GM12801 (cell line): ENCODE data around the gene PDXK.

Source experiments
- TF ChIP-seq, protein P1 (sequence below): IDR thresholded peaks from one replicate; pipeline ENCODE4 v1.5.1; 2011; ENCODE audit warnings: control low read depth; ENCODE audit not compliant: insufficient read length; ENCODE audit errors: extremely low read depth

Gene PDXK

DNA sequence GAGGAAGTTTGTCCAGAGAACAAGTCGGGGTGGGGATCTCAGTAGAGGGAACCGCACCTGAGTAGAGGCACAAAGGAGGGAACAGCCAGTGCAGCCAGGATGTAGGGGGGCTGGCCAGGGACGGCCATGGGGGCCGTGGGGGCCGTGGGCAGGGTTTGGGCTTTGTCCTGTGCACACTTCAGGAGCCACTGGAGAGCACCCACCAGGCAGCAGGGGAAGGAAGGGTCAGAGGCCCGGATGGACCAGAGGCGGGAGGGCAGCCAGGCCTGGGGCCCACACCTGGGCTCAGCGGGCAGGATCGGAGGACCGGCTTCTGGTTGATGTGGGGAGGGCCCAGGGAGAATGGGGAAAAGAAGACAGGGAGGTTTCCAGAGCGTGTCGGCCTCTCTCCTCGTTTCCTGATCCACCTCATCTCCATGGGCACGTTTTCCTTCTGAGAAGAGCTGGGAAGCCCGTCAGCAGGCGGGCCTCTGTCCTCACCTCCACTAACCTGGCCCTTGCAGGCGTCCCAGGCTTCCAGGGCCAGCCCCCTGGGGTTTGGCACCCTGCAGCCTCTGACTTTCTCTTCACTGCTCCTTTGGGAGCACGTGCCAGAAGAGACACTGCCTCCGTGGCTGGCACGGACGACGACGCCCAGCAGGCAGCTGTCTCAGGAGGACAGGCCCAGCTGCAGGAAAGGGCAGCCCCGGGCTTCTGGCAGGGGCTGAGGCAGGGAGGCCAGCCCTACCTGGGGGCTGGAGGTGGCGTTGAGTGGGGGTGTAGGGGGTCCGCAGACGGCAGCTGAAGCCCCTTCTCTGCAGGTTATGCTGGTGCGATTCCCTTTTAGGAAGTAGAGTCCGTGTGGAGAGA is 16.8 kb upstream of the PDXK start:
- TF ChIP-seq, protein P1, sequence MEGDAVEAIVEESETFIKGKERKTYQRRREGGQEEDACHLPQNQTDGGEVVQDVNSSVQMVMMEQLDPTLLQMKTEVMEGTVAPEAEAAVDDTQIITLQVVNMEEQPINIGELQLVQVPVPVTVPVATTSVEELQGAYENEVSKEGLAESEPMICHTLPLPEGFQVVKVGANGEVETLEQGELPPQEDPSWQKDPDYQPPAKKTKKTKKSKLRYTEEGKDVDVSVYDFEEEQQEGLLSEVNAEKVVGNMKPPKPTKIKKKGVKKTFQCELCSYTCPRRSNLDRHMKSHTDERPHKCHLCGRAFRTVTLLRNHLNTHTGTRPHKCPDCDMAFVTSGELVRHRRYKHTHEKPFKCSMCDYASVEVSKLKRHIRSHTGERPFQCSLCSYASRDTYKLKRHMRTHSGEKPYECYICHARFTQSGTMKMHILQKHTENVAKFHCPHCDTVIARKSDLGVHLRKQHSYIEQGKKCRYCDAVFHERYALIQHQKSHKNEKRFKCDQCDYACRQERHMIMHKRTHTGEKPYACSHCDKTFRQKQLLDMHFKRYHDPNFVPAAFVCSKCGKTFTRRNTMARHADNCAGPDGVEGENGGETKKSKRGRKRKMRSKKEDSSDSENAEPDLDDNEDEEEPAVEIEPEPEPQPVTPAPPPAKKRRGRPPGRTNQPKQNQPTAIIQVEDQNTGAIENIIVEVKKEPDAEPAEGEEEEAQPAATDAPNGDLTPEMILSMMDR = no peak

GRCh38 chr21:43702785-43703034 is 16.2 kb upstream of the PDXK start:
- TF ChIP-seq, protein P1 = no peak

GRCh38 chr21:43703035-43703880 is 15.7 kb upstream of the PDXK start:
- TF ChIP-seq, protein P1 = no peak

DNA sequence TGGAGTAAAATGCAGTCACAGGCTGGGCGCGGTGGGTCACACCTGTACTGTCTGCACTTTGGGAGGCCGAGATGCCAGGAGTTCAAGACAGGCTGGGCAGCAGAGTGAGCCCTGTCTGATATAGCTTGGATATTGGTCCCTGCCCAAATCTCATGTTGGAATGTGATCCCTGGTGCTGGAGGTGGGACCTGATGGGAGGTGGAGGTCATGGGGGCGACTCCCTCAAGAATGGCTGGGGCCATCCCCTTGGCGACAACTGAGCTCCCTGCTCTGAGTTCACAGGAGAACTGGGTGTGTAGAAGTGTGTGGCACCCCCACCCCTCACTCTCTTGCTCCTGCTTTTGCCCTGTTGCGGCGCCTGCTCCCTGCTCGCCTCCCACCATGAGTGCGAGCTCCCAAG is 11.5 kb upstream of the PDXK start:
- TF ChIP-seq, protein P1 = no peak

DNA sequence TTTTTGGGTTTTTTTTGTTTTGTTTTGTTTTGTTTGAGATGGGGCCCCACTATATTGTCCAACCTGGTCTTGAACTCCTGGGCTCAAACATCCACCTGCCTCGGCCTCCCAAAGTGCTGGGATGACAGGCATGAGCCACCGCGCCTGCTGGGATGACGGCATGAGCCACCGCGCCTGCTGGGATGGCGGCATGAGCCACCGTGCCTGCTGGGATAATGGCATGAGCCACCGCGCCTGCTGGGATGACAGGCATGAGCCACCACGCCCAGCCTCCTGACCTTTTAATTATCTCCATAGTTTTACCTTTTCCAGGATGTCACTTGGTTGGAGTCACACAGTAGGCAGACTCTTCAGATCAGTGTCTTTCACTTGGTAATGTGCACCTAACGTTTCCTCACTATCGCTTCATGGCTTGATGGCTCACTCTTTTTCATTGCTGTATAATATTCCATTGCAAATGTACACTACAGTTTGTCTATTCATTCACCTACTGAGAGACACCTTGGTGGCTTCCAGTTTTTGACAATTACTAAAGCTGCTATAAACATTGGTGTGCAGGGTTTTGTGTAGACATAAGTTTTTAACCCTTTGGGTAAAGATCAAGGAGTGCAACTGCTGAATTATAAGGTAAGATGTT is 10.1 kb upstream of the PDXK start:
- TF ChIP-seq, protein P1 = no peak

GRCh38 chr21:43712268-43712942 is 6.5 kb upstream of the PDXK start:
- TF ChIP-seq, protein P1 = no peak

DNA sequence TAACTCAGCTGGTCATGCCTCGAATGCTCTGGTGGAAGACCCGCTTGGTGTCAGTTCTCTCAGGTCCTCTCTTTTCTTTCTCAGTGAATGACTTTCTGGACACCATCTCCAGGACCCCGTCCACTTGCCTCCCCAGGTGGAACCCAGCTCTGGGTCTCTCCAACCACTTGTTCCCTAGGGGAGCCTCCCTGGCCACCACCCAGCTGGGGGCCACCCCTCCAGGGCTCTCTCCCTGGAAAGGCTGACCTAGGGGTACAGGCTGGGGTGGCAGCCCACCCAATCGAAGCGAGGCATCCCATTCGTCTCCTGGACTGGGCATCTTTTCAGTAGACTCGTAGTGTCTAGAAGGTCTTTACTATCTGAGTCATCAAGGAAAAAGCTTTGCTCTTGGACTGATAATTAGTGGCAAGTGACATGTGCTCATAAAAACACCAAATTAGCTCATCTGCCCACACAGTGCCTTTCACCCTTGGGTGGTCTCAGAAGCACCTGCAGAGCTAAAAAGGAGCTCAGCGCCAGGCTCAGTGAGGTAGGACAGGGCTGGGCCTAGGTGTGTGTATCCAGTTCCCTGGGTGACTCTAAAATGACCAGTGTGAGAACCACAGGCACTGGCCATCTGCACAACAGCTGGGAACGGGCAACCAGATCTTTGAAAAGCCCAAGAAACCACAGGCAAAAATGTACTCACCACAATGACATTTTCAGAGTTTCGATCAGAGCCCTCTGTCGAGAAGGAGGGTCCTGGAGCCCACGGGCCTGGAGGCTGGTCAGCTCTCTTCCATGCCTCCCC is 2.4 kb upstream of the PDXK start:
- TF ChIP-seq, protein P1 = no peak
